ENCODE data around the gene LRRC75A.
"Not testable (repeated sequence)": the region's sequence is repeated elsewhere in the genome, so short reads cannot be mapped to it uniquely, and the experiment has no call there.

Gene LRRC75A

DNA sequence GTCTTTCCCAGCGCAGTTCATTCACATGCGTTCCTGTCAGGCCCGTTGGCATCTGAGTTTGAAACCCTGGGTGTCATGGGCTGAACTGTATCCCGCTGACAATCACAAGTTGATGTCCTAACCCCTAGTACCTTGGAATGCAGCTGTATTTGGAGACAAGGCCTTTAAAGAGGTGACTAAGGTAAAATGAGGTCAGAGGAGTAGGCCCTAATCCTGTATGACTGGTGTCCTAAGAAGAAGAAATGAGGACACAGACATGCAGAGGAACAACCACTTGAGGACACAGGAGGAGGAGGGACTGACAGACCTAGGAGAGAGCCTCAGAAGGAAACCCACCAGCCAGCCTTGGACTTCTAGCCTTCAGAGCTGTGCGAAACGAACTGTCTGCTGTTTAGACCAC is 43.5 kb downstream of the LRRC75A start:
- no peak for DNase-seq

DNA sequence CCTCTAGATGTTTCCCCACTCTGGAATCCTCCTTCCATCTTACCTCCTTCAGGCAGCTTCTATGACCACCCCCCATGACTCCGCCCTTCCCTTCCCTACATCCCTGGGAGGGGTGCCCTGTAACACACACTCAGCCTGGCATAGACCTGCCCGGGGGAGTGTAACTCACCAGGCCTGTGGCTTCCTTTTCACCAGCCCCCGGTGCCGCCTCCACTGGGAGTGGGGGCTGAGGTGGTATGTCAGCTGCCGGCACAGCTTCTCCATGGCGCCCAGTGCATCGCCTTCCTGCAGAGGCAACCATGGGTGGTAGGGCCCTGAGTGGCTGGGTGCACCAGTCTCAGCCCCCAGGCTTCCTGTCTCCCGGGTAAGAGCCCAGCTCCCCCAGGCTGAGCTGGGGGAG is 44.3 kb downstream of the LRRC75A start:
- DNase-seq, result no peak

DNA sequence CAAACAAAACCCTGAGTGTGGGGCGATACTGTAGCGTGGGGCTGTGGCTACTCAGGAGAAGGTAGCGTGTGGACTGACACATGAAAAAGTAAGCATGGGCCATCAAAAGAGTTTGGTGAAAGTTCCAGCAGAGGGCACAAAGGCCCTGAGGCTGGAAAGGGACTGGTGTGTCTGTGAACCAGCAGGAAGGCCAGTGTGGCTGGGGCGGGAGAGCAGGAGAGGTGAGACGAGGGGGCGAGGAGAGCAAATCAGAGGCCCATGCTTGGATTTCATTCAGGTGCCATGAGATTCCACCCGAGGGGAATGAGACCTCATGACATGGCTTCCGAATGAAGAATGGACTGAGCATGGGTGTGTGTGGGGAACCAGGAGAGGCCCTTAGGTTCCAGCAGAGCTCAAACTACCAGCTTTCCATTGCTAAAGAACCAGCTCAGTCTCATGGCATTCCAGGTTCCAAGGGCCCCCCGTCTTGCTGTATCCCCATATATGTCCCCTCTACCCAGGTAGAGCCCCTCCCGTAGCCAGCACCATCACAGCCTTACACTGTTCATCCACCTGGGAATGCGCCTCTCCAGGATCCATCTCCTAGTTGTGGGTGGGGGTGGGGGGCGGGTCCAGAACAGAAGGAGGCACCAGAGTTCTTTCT is 45.5 kb downstream of the LRRC75A start:
- DNase-seq, result no peak

DNA sequence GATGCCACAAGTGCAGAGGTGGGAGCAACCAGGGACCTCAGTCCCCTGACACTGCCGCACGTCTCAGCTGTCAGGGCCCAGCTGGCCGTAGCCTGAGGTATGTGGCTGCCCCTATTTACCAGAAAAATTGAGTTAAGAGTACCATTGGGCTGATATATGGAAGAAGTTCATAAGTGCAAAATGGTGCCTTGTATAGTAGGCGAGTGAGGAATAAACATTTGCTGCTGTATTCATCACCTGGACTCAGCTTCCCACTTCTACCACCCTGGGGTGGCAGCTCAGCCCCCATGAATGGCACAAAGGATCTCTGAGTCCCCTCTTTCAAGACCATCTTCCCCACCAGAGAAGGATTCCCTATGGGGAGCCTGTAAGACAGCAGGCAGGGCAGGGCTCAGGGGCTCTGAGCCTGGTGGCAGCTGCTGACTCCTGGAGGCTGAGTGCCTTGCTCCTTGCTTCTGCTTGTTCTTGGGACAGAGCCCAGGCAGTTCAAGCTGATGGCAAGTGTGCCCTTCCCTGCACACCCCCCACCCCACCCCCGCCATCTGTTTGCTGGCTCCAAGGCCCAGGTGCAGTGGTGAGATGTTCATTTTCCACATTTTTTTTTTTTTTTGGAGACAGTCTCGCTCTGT is 47.6 kb downstream of the LRRC75A start:
- peak; percentile 13 for DNase-seq

DNA sequence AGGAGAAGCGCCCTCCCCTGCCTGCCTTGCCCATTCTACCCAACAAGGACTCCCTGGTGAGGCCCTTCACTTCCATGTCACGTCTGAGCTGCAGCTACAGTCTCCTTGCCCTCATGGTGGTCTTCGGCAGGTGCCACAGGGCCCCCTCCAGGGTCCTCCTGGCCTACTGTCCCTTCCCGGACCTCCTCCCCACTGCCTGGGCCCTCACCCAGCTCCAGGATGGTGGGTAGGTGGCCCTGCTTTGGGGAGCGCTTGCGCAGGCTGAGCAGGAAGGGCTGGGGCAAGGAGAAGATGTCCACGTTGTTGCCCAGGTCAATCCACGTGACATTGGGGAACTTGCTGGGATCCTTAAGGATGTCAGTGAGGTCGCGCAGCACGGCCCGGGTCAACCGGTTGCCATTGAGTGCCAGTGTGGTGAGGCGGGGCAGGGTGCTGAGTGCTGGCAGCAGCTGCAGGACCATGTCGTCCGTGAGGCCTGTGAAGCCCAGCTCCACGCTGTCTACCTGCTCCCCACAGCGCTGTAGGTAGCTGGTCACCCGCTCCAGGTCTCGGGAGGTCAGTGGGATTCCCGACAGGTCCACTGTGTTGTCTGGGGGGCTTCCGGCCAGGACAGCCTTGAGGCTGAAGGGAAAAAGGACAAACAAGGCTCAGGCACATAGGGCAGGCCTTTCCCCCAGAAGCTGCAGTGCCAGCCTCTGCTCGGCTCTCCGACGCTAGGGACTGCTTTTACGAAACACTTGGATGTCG is 48.3 kb downstream of the LRRC75A start:
- no peak for DNase-seq

DNA sequence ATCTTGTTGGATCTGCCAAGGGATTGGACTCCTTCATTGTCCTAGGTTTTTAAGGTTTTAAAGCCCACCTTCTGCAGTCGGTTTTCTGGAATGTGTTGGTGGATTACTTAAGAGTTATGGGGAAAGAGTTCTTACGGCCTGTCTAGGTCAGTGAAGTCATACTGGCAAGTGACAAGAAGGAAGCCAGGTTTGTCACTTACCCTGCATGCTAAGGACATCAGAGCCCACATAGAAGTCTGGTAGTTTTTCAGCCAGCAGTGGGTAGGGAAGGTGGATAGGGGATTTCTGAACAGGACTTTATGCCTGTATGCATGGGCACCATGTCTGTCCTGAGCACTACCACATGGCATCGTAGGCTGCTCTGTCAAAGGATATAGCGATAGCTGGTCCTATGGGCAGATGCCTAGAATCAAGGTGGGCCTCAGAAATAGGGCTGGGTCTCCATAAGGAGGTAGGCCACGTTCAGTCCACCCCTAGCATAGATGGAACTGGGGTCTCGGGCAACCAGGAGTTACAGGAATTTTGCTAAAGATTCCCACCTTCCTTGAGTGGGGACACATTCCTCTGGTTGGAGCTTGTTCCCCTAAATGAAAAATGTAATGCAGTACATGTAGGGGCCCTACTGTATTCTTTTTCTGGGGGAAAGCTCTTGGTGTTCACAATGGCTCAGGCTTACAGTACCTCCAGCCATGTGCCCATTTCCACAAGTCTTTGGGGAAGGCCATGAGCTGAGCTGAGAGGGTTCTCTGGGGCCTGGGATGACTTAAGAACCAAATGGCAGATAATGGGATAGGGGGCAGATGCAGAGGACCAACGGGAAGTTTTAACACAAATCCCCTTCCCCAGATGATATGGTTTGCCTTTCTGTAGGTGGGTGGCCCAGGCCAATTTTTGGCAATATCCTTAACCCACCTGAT is 49.1 kb downstream of the LRRC75A start:
- no peak for DNase-seq

DNA sequence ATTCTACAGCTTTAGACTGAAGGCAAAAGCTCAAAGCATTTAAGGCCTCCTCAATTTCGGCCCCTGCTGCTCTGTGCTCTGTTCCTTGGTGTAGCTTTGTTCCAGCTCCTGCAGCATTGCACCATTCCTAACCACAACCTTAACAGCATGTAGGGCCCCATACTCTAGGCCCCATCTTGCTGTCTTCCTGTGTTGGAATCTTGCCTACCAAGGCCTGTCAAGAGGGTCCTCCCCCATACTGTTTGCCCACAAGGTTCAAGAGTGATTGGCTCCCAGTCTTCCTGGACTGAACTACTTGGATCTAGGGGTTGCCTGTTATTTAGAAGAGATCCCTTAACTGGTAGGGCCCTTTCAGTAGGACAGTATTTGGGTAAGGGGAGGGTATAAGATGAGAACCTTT is 49.9 kb downstream of the LRRC75A start:
- no peak for DNase-seq

DNA sequence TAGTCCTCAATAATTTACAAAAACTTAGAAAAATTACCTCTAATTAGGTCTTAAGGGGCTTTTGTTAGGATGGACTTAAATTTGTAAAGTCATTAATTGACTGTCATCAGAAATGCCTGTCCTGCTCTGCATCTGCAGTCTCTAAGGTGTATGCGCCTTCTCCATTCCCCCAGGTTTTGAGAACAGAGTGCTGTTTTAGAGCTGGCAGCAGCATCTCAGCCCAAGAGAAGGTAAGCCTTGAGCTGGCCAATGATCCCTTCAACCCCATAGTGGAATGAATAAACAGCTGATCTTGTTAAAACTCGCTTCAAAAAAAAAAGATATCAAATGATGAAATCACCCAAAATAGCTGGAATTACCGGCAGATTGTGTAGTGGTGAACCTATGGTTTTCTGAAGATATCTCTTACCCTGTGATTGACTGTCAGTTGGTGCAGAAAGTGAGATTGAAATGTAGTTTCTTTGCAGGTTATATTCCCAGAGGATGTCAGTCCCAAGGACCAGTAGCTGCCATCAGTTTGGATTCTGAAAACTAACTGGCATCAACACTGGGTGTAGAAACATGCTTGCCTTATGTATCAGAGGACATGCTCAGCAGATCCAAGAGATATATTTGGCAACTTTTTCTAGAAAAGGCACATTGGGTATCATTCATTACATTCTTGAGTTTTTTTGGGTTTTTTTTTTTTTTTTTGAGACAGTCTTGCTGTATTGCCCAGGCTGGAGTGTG is 50.9 kb downstream of the LRRC75A start:
- no peak for DNase-seq

DNA sequence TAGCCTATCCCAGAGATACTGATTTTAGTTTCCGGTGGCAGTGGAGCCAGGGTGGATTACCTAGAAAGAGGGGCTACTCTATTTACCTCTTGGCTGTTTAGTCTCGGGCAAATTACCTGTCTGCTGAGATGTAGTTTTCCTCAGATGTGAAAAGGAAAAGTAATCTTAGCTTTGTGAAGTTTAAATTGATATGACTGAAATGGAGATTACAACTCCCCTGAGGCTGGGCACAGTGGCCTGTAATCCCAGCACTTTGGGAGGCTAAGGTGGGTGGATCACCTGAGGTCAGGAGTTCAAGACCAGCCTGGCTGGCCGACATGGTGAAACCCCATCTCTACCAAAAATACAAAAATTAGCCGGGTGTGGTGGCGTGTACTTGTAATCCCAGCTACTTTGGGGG is 51.6 kb downstream of the LRRC75A start:
- not testable (repeated sequence) for DNase-seq

DNA sequence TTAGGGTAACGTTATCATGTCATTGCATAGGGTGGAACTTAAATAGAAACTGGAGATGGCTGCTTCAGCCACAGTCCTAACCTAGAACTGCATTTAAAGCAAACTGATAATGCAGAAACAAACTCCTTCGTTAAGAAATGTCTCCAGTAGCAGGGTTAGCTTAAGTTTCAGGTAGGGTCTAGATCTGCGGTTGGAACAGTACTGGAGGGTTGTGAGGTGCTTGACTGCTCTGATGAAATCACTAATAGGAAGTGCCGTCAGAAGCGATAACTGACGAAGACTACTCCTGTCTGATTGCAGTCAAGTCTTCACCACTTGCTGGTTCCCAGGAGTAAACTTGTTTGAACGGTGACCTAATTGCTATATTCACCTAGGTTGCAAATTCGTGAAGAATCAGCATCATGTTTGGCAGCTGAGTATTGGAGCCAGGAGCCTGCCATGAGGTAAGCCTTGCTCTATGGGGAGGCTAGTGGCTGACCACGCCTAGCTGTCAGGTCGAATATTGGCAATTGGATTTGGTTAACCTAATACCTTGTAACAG is 52.1 kb downstream of the LRRC75A start:
- DNase-seq, result no peak

DNA sequence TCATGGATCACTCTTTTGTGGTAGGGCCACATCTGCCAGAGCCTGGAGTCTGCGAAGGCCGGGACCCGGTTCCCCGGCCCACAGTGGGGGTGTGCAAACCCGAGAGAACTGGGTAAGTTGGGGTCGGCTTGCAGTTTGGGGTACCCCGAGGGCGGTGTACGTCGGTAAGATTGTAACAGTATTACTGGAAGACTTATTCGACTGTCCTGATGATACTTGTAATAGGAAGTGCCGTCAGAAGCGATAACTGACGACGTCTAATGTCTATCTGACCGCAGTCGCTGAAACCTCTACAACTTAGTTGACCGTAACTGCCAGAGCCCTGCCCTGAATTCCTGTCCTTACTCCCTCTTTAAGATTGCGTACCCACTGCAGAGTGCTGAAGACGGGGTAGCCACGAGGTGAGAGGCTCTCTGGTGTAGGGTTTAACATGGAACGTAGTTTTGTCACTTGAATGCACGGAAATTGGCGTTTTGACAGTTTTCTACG is 52.6 kb downstream of the LRRC75A start:
- no peak for DNase-seq

DNA sequence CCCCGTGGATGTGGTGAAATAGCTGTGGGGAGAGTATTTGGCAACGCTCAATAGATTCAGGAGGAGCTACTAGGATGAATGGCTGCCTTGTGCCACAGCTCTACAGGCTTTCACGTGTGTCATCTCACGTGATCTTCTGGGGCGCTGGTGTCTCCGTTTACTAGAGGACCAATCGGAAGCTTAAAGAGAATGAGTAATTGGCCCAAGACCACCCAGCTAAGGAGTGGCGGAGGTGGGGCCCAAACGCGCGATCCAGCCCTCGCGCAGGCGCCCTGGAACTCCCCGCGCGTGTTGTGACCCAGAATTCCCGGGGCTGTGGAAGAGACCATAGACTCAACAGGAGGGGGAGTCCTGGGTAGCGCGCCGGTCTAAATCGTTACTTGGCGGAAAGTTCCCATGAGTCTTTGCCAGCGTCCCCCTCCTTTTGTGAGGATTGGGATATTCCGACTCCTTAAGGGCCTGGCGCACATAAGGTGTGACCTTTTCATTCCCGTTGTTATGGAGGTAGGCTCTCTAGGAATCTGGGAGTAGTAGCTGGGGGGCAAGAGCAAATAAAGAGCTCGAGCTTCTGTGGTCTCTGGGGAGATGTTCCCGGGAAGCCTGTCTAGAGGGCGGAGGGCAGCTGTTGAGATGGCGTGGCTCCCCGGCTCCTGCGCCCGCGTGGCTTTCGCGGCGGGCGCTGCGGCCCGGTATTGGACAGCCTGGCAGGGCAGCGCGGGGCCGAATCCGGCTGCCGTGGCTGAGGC is 53.3 kb downstream of the LRRC75A start:
- DNase-seq, result peak; percentile 90

DNA sequence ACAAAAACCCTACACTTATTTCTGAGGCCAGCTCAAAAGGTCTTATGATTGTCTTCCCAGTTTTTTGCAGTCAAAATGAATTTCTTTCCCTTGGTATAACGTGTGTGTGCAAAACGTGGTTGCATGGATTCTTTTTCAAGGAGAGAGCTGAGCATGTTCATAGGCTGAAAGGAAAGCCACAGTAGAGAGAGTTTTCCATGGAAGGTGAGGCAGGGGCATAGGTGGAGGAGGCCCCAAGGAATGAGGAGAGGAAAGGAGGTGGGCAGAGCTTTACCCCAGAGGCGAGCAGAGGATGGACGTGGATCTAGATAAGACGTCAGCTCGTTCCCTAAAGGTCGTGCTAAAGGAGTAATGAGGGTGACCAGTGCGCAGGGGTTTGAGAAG is 53.8 kb downstream of the LRRC75A start:
- no peak for DNase-seq

DNA sequence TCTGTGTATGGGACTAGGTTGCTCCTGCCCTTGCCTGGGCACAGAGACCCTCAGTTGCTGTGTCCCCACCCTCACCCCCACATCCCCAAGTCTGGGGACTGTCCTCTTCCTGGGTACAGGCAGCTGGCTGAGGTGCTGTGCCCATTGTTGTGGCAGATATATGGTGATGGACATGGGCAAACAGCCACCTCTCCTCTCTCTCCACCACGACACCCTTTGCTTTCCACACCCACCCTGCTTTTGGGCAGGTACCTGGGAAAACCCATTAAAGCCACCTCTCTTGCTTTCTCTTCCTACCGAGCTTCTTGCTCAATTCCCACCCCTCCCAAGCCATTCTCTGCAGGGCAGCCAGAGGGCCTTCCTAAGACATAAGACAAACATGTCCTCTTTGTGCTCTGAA is 54.9 kb downstream of the LRRC75A start:
- DNase-seq, result no peak

DNA sequence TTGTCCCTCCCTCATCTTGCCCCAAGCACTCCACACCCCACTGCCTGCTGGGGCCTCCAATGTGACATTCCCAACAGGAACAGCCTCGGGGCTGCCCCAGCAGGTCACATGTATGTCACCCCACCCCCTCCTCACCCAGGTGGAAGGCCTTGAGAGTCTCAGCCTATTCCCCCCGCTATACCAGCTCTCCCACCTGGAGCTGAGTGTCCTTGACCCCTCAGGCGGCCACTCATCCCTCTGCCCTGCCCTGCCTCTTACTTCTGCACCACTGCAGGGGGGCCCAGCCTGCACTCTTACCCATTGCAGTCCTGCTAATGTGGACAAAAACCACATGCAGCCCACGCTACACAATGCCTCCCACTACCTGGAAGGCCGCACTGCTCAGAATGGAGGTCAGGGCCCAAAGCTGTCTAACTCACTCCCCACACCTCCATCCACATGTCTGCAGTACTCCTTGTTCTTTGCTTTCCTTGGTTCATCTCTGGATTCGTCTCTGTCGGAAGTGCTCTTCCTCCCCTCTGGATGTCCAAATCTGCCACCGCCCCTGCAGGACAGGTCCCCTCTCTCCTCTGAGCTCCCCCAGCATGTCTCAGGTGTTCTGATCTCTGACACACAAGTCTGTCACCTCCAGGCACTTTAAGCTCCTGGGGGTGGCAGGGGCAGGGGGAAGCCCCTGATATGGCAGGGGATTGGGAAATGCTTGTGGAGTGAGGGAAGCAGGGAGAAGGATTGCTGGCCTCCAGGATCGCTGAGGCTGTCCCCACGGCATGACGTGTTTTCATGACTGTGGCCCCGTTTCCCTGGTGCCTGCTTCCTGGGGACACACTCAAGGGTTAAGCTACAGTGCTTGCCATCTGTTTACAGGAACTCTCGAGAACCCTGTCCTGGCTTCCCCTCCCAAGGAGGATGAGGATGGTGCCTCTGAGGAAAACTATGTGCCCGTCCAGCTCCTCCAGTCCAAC is 55.8 kb downstream of the LRRC75A start:
- DNase-seq, result no peak

DNA sequence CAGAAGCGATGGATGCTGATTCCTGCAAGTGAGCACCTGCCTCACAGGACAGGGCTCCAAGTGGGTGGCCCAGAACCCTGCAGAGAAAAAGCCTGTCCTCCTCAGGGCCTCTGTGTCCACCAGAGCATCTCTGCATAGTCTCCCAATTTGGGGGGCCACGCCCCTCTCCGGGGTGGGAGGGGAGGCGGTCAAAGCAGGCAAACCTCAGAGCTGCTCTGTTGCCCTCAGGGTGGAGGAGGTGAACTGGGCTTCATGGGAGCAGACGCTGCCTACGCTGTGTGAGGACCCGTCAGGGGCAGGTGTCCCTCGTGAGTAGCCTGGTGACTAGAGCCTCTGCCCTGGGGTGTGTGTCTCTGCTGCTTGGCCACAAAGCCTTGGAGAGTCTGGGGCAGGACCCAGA is 57.3 kb downstream of the LRRC75A start:
- DNase-seq, result no peak

DNA sequence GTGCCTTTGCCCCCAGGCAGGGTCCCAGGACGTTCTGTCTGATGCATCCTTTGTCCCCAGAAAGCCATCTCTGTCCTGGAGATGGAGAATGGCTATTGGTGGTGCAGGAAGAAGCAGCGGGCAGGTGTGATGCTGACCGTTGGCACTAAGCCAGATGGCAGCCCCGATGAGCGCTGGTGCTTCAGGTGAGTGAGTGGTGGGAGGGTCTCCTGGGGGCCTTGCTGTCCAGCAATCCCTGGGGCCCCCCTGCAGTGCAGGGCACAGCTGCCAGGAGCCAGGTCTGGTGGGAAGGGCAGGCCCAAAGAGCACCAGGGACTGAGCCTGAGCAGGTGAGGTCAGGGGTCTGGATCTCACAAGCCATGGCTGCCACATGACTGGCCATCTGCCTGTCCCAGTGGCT is 58.5 kb downstream of the LRRC75A start:
- no peak for DNase-seq

DNA sequence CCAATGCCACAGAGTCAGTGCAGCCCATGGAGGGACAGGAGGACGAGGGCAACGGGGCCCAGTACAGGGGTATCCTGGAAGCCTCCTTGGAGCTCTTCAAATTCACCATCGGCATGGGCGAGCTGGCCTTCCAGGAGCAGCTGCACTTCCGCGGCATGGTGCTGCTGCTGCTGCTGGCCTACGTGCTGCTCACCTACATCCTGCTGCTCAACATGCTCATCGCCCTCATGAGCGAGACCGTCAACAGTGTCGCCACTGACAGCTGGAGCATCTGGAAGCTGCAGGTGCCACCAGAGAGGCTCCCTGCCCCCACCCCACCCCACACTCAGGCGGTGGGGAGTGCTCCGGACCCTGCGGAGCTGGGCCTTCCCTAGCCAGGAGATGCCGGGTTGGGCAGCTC is 60.0 kb downstream of the LRRC75A start:
- DNase-seq, result no peak

DNA sequence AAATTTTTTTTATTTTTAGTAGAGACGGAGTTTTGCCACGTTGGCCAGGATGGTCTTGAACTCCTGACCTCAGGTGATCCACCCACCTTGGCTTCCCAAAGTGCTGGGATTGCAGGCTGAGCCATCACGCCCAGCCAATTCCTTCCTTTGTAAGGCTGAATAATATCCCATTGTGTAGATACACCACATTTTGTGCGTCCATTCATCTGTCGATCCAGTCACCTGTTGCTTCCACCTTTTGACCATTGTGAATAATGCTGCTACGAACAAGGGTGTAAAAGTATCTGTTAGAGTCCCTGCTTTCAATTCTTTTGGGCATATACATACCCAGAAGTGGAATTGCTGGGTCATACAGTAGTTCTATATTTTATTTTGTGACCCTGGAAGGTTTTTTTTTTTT is 61.3 kb downstream of the LRRC75A start:
- DNase-seq, result no peak

DNA sequence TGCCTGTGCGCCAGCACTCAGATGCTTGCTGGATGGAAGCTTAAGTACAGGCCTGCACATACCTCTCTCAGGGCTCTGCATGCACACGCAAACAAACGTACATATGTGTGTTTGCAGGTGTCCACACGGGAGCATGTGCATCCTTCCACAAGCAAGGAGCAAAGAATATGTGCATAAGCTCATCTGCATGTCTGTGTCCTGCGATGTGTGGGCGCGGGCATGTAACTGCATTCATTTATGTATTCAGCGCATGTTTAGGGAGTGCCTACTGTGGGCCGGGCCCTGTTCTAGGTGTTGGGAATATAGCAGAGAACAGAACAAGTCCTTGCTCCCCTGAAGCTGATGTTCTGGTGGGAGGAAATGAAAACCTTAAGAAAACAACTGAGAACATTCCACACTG is 62.9 kb downstream of the LRRC75A start:
- no peak for DNase-seq

All from DMS79 (cell line).